GM12878 (cell line): ENCODE measurements around the gene DDX31. TPM values are rescaled to one million over a fixed set of nuclear protein-coding genes. Genes with fewer than 3 reads are reported as not detected.

ENCODE experiments used
- ATAC-seq: fragments of 200-7000 bp; cut with Tn5 transposase; 3 replicates; pipeline ENCODE4 v1.9.1; 2020; ENCODE audit warnings: mild to moderate bottlenecking, moderate library complexity
- BruUV-seq: library from RNA; stranded (reverse); fragments of 400-500 nt; replicated peaks from 2 replicates; lab custom pipeline; 2021; lab: Mats Ljungman, UMichigan
- CTCF ChIA-PET: fragments of 300-600 bp; sonication (Branson Sonifier 250); formaldehyde crosslinking; extraction: SDS; loops from one replicate; lab custom pipeline; 2021; ENCODE audit warnings: inconsistent platforms; lab: Yijun Ruan, JAX
- POLR2A ChIA-PET: fragments of 350-600 bp; formaldehyde crosslinking; extraction: SDS; loops from one replicate; lab custom pipeline; 2021; ENCODE audit warnings: inconsistent platforms; lab: Charles Lee
- RAD21 ChIA-PET: fragments of 300-600 bp; sonication (Branson Sonifier 250); formaldehyde crosslinking; loops from one replicate; lab custom pipeline; 2023; ENCODE audit warnings: antibody characterized with exemption; ENCODE audit not compliant: unreplicated experiment; lab: Charles Lee
- SMC1A ChIA-PET: fragments of 300-600 bp; sonication (Branson Sonifier 250); formaldehyde crosslinking; loops from one replicate; lab custom pipeline; 2023; ENCODE audit not compliant: unreplicated experiment, uncharacterized antibody; lab: Charles Lee
- DNase-seq: peaks from one replicate; pipeline ENCODE4 v3.0.0-alpha.2; 2011; ENCODE audit warnings: low read depth, low spot score
- FAIRE-seq: peaks from 3 replicates; lab custom pipeline; 2011; peaks lifted over from hg19 to GRCh38; lab: Jason Lieb, UNC
- H2AFZ ChIP-seq: 2 replicates; pipeline ENCODE4 v1.6.0; 2011; ENCODE audit warnings: low read depth, low read length, control low read depth; ENCODE audit not compliant: control insufficient read depth
- H3K27ac ChIP-seq: 2 replicates; pipeline ENCODE4 v1.5.1; 2011; ENCODE audit warnings: control low read depth; ENCODE audit not compliant: control insufficient read depth, insufficient read depth
- H3K27me3 ChIP-seq, 2 experiments: replicated peaks in 1 of 2; 2 replicates each; pipeline versions ENCODE4 v1.6.0 to v1.6.1; 2011; ENCODE audit warnings: low read length in 1 of 2; ENCODE audit not compliant: control insufficient read depth in 2 of 2, insufficient read depth in 2 of 2
- H3K36me3 ChIP-seq, 2 experiments: 2 replicates each; pipeline ENCODE4 v1.5.1; 2011; ENCODE audit warnings: low read length in 1 of 2; ENCODE audit not compliant: control insufficient read depth in 2 of 2, insufficient read depth in 2 of 2
- H3K4me1 ChIP-seq: 2 replicates; pipeline ENCODE4 v1.6.1; 2011; ENCODE audit warnings: mild to moderate bottlenecking, low read length, moderate library complexity, mixed read lengths; ENCODE audit not compliant: control insufficient read depth, insufficient read depth
- H3K4me2 ChIP-seq: 2 replicates; pipeline ENCODE4 v1.6.0; 2011; ENCODE audit warnings: control low read depth; ENCODE audit not compliant: control insufficient read depth, insufficient read depth
- H3K4me3 ChIP-seq: fragments of 200-600 bp; sonication (generic); 2 replicates; pipeline ENCODE4 v1.5.1; 2016
- H3K79me2 ChIP-seq: 2 replicates; pipeline ENCODE4 v1.6.0; 2011; ENCODE audit warnings: low read length; ENCODE audit not compliant: control insufficient read depth, insufficient read depth
- H3K9ac ChIP-seq: 2 replicates; pipeline ENCODE4 v1.8.0; 2011; ENCODE audit warnings: low read length, control low read depth, mixed read lengths; ENCODE audit not compliant: control insufficient read depth, insufficient read depth
- H3K9me3 ChIP-seq: replicated peaks from 3 replicates; pipeline ENCODE4 v1.5.1; 2011; ENCODE audit warnings: mild to moderate bottlenecking, low read length; ENCODE audit not compliant: control insufficient read depth, insufficient read depth
- H4K20me1 ChIP-seq: 2 replicates; pipeline ENCODE4 v1.6.0; 2011; ENCODE audit not compliant: control insufficient read depth, insufficient read depth
- BACH1 ChIP-seq: fragments of 450-650 bp; IDR thresholded peaks from 2 replicates; pipeline ENCODE4 v1.6.1; 2017; ENCODE audit warnings: mild to moderate bottlenecking, borderline replicate concordance
- CHD1 ChIP-seq: IDR thresholded peaks from 2 replicates; pipeline ENCODE4 v1.6.1; 2012; ENCODE audit warnings: low read depth, low read length, improper control_type of control experiment
- FOXK2 ChIP-seq: fragments of 450-650 bp; IDR thresholded peaks from 2 replicates; pipeline ENCODE4 v1.6.1; 2017; ENCODE audit warnings: mild to moderate bottlenecking, moderate library complexity
- JUNB ChIP-seq: IDR thresholded peaks from 2 replicates; pipeline ENCODE4 v1.6.1; 2016; ENCODE audit warnings: antibody characterized with exemption, mild to moderate bottlenecking
- MEF2A ChIP-seq: IDR thresholded peaks from 2 replicates; pipeline ENCODE4 v1.6.1; 2011; ENCODE audit warnings: low read depth, mild to moderate bottlenecking, low read length, moderate library complexity; ENCODE audit not compliant: insufficient read depth
- RFX5 ChIP-seq: IDR thresholded peaks from 2 replicates; pipeline ENCODE4 v1.6.1; 2011; ENCODE audit warnings: low read depth, low read length, improper control_type of control experiment
- SIX5 ChIP-seq: IDR thresholded peaks from 2 replicates; pipeline ENCODE4 v1.6.1; 2011; ENCODE audit warnings: mild to moderate bottlenecking, low read depth, low read length, moderate library complexity; ENCODE audit not compliant: severe bottlenecking
- SMAD1 ChIP-seq: fragments of 450-650 bp; IDR thresholded peaks from 2 replicates; pipeline ENCODE4 v1.6.1; 2018; ENCODE audit warnings: mild to moderate bottlenecking, low read depth; ENCODE audit not compliant: partially characterized antibody
- TARDBP ChIP-seq: IDR thresholded peaks from 2 replicates; pipeline ENCODE4 v1.6.1; 2016; ENCODE audit warnings: borderline replicate concordance
- YY1 ChIP-seq: IDR thresholded peaks from 2 replicates; pipeline ENCODE4 v1.6.1; 2011; ENCODE audit warnings: low read depth, mild to moderate bottlenecking, low read length
- ZNF622 ChIP-seq: fragments of 450-650 bp; IDR thresholded peaks from 2 replicates; pipeline ENCODE4 v1.6.1; 2017; ENCODE audit warnings: mild to moderate bottlenecking, inconsistent platforms
- WGBS: methylation state at CpG from one replicate; pipeline ENCODE4 v1.1.6; 2016; ENCODE audit warnings: low lambda C conversion rate; ENCODE audit not compliant: insufficient replicate concordance, insufficient coverage; ENCODE audit errors: missing lambda C conversion rate; 5-methylcytosine and 5-hydroxymethylcytosine counted together
- in situ Hi-C: fragments of 300-500 bp; cut with MboI; formaldehyde crosslinking; loops from 9 replicates; pipeline ENCODE4 v1.14.3; 2018; ENCODE audit warnings: mixed read lengths
- intact Hi-C: fragments of 100-400 bp; cut with micrococcal nuclease; formaldehyde crosslinking; loops from one replicate; pipeline ENCODE4 v1.14.2; 2022; ENCODE audit not compliant: unreplicated experiment
- polyA plus RNA-seq, 11 experiments: library from polyadenylated mRNA; depleted of rRNA in 4 of 11; unstranded in 6 of 11; stranded (reverse) in 5 of 11; fragments of >200 nt; fragmentation: Nextera tagmentation in 4 of 11; fragmentation: Illumina TruSeq in 1 of 11; extraction: Ambion mirVana in 4 of 11; extraction: Trizol in 1 of 11; gene quantifications; 1 replicate in 1 of 11; 2 replicates in 10 of 11; pipeline versions ENCODE4 v1.2.1 to v1.2.3, GENCODE V29; 2011 to 2016; ENCODE audit warnings: inconsistent platforms in 2 of 11, missing spikeins in 2 of 11, low read depth in 1 of 11
- total RNA-seq, 4 experiments: library from RNA; depleted of rRNA in 3 of 4; stranded (reverse); fragments of >200 nt in 3 of 4; fragmentation: Illumina TruSeq in 1 of 4; extraction: Trizol in 1 of 4; gene quantifications; 2 replicates each; pipeline versions ENCODE4 v1.2.1 to v1.2.3, GENCODE V29; 2013 to 2021
- TF ChIP-seq, protein P1 (sequence below): fragments of 450-650 bp; IDR thresholded peaks from 2 replicates; pipeline ENCODE4 v1.6.1; 2017; ENCODE audit warnings: borderline replicate concordance
- TF ChIP-seq, protein P2 (sequence below): fragments of 450-650 bp; IDR thresholded peaks from 2 replicates; pipeline ENCODE4 v1.6.1; 2018; ENCODE audit warnings: mild to moderate bottlenecking, low read depth, moderate library complexity; ENCODE audit not compliant: partially characterized antibody
- TF ChIP-seq, protein P3 (sequence below): fragments of 450-650 bp; IDR thresholded peaks from 2 replicates; pipeline ENCODE4 v1.6.1; 2017; ENCODE audit warnings: mild to moderate bottlenecking
- TF ChIP-seq, protein P4 (sequence below): fragments of 450-650 bp; IDR thresholded peaks from 2 replicates; pipeline ENCODE4 v1.6.1; 2017; ENCODE audit warnings: antibody characterized with exemption, mild to moderate bottlenecking, moderate library complexity

The DDX31 gene
- total and polyA plus RNA-seq, 10 of the 15 experiments (the other 5 are each of a cell fraction or from before 2014, with no cell fraction given): 12.1 to 30.8 (median 20.8) TPM

DNA sequence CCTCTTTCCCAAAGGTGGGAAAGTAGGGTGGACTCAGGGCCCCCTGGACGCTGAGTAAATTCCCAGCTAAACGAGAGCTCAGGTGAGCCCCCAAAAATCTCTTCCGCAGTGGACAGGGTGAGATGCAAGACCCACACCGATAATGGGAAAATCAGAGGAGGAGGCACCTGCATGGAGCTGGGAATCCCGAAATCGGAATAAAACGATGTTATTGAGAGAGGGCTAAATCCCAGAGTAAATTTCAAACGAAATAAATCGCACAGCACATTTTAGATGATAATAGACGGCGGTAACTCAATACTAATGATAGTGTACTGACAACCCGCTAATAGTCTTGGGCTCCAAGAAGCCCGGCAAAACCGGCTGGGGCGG, 90.4 kb downstream of the DDX31 start (continued):
- TF ChIP-seq, protein P1, sequence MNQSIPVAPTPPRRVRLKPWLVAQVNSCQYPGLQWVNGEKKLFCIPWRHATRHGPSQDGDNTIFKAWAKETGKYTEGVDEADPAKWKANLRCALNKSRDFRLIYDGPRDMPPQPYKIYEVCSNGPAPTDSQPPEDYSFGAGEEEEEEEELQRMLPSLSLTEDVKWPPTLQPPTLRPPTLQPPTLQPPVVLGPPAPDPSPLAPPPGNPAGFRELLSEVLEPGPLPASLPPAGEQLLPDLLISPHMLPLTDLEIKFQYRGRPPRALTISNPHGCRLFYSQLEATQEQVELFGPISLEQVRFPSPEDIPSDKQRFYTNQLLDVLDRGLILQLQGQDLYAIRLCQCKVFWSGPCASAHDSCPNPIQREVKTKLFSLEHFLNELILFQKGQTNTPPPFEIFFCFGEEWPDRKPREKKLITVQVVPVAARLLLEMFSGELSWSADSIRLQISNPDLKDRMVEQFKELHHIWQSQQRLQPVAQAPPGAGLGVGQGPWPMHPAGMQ: no peak
- TF ChIP-seq, all 136 proteins: peak for 0

DNA sequence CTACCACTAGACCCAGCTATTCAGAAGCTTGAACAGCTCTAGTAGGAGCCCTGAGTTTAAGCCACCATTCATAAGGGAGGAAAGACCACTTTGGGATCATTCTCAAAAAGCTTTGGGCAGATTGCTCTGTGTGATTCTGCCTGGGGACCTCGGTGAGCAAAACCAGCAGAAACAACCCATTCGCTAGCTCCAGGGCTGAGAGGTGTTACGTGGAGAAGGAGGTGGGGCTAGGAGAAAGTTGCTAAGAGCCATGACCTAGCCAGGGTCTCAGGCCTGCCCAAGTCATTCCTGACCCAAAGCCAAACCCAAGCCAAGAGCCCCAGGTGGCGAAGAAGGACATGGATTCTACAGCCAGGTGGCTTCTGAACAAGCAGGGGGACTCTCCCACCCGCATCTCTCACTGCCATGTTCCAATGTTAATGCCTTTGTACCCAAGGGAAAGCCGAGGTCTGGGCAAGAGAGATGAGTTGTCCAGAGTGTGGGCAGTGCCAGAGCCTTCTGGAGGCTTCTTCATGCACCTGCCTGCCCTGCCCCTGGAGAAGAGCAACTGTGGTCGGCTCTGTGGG, 91.3 kb downstream of the DDX31 start:
- peaks cover 7 to 20% of the 10 kb centered on the region in 2 experiments for H3K27me3 ChIP-seq
- DNase-seq: no peak
- H3K4me2 ChIP-seq: no peak overlapping the region
- ChIA-PET SMC1A (no interaction called here), POLR2A (no interaction called here), RAD21 (no interaction called here), CTCF (no interaction called here)
- 3% methylated on average over 7 of the region's 7 CpGs for WGBS
- no peaks in the 10 kb centered on the region for H3K79me2 ChIP-seq
- no peaks in the 10 kb centered on the region for H3K36me3 ChIP-seq
- no peak overlapping the region for H2AFZ ChIP-seq
- no peak for ATAC-seq
- H3K9me3 ChIP-seq: no peaks in the 10 kb centered on the region
- peaks cover 4% of the 10 kb centered on the region; the same call in 1 of the 2 replicates for H4K20me1 ChIP-seq
- H3K27ac ChIP-seq: no peak overlapping the region
- no peak for FAIRE-seq
- H3K9ac ChIP-seq: no peak overlapping the region
- in situ Hi-C loops (loop anchor here (5.0 kb wide), 1 partner anchor 166 kb away; the partner anchor contains the start of gene CFAP77), intact Hi-C loops (no loop called here)
- BruUV-seq: no TSS peak
- H3K4me3 ChIP-seq: no peak overlapping the region
- H3K4me1 ChIP-seq: no peaks in the 10 kb centered on the region
- TF ChIP-seq TARDBP (no peak), JUNB (no peak), RFX5 (no peak), ZNF622 (no peak), YY1 (no peak), SIX5 (no peak), MEF2A (no peak), FOXK2 (no peak), CHD1 (no peak), BACH1 (no peak), SMAD1 (no peak)
- TF ChIP-seq, protein P2, sequence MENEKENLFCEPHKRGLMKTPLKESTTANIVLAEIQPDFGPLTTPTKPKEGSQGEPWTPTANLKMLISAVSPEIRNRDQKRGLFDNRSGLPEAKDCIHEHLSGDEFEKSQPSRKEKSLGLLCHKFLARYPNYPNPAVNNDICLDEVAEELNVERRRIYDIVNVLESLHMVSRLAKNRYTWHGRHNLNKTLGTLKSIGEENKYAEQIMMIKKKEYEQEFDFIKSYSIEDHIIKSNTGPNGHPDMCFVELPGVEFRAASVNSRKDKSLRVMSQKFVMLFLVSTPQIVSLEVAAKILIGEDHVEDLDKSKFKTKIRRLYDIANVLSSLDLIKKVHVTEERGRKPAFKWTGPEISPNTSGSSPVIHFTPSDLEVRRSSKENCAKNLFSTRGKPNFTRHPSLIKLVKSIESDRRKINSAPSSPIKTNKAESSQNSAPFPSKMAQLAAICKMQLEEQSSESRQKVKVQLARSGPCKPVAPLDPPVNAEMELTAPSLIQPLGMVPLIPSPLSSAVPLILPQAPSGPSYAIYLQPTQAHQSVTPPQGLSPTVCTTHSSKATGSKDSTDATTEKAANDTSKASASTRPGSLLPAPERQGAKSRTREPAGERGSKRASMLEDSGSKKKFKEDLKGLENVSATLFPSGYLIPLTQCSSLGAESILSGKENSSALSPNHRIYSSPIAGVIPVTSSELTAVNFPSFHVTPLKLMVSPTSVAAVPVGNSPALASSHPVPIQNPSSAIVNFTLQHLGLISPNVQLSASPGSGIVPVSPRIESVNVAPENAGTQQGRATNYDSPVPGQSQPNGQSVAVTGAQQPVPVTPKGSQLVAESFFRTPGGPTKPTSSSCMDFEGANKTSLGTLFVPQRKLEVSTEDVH: no peak
- TF ChIP-seq, protein P3, sequence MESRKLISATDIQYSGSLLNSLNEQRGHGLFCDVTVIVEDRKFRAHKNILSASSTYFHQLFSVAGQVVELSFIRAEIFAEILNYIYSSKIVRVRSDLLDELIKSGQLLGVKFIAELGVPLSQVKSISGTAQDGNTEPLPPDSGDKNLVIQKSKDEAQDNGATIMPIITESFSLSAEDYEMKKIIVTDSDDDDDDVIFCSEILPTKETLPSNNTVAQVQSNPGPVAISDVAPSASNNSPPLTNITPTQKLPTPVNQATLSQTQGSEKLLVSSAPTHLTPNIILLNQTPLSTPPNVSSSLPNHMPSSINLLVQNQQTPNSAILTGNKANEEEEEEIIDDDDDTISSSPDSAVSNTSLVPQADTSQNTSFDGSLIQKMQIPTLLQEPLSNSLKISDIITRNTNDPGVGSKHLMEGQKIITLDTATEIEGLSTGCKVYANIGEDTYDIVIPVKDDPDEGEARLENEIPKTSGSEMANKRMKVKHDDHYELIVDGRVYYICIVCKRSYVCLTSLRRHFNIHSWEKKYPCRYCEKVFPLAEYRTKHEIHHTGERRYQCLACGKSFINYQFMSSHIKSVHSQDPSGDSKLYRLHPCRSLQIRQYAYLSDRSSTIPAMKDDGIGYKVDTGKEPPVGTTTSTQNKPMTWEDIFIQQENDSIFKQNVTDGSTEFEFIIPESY: no peak
- TF ChIP-seq, protein P4, sequence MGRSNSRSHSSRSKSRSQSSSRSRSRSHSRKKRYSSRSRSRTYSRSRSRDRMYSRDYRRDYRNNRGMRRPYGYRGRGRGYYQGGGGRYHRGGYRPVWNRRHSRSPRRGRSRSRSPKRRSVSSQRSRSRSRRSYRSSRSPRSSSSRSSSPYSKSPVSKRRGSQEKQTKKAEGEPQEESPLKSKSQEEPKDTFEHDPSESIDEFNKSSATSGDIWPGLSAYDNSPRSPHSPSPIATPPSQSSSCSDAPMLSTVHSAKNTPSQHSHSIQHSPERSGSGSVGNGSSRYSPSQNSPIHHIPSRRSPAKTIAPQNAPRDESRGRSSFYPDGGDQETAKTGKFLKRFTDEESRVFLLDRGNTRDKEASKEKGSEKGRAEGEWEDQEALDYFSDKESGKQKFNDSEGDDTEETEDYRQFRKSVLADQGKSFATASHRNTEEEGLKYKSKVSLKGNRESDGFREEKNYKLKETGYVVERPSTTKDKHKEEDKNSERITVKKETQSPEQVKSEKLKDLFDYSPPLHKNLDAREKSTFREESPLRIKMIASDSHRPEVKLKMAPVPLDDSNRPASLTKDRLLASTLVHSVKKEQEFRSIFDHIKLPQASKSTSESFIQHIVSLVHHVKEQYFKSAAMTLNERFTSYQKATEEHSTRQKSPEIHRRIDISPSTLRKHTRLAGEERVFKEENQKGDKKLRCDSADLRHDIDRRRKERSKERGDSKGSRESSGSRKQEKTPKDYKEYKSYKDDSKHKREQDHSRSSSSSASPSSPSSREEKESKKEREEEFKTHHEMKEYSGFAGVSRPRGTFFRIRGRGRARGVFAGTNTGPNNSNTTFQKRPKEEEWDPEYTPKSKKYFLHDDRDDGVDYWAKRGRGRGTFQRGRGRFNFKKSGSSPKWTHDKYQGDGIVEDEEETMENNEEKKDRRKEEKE: no peak
